Heart left ventricle (tissue), 13 donors: ENCODE results near the gene CLIC2.

Experiments
- CTCF ChIP-seq, 12 donors: fragments of 200-600 bp; sonication (generic) in 4 of 12; IDR thresholded peaks; one replicate each; pipeline versions ENCODE4 v1.5.0 to v1.8.0; 2018 to 2022; ENCODE audit warnings: antibody characterized with exemption in 12 of 12, mild to moderate bottlenecking in 5 of 12
- POLR2A ChIP-seq, 2 donors: fragments of 450-650 bp; IDR thresholded peaks; one replicate each; pipeline ENCODE4 v1.6.1; 2017; ENCODE audit warnings: antibody characterized with exemption in 2 of 2, mild to moderate bottlenecking in 2 of 2, moderate library complexity in 2 of 2
- donor health status: ischemic (EF 13 %, LVEDD 7.1; RV severe dilation, severe dysfunction).
- donor health status: DM: no; HTN: yes; CAD: no.
- donor health status: DM: no; HTN: no; CAD: no.
- donor health status: ischemic (EF 25% LVEDD 6.9; RV normal size, moderate dysfunction).
- donor health status: ischemic (EF 25% LVEDD 5.7; RV mildly dilated, moderate dysfunction).
- donor health status: ischemic (EF 35%, LVEDD 5.7; RV mildly dilated, moderate dysfunction).
- donor health status: nonischemic (EF 11% LVEDD 7.7; RV severe dilation, severe dysfunction).
- donor health status: DM: yes; HTN: yes; CAD: no.
- donor health status: PGD.
- donor health status: ischemic (EF 29% LVEDD 5.4; RV normal size, mild dysfunction).
- donor health status: nonischemic (EF 23%, LVEDD 6.1; RV moderate dilation, normal function).

GRCh38 chrX:155293771-155294170 is 40.6 kb downstream of the CLIC2 start:
- TF ChIP-seq CTCF (IDR thresholded peaks at IDR 0.05) (no peak), POLR2A (IDR thresholded peaks at IDR 0.05) (no peak)
